ENCODE results near the gene TNFAIP8L3.

Gene TNFAIP8L3

DNA sequence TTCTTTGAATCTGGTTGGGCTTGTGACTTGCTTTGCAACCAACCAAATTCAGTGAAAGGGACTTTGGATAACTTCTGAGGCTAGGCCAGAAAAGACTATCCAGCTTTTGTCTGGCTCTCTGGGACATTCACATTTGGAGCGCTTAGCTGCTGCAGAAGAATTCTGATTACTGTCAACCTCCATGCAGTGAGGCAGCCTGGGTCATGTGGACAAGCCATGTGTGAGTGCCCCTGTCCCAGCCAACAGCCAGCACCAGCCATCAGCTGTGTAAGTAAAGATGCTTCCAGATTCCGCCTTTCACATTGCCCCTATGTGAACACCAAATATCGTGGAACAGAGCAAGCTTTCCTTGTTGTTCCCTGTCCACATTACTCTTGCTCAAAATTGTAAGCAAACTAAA is 12.9 kb upstream of the TNFAIP8L3 start:
- H2AFZ ChIP-seq (ENCODE audit: low read length): no peak overlapping the region
- H3K4me3 ChIP-seq (ENCODE audit: low read length, poor library complexity, severe bottlenecking): no peak overlapping the region
- no peaks in the 10 kb centered on the region for H3K4me1 ChIP-seq (ENCODE audit: insufficient read depth, low read length, poor library complexity, severe bottlenecking)
- H3K79me2 ChIP-seq (ENCODE audit: insufficient read depth, low read length): no peaks in the 10 kb centered on the region
- H3K9ac ChIP-seq (ENCODE audit: low read depth, low read length, poor library complexity, severe bottlenecking): no peak overlapping the region
- H3K36me3 ChIP-seq (ENCODE audit: insufficient read depth, low read length): no peaks in the 10 kb centered on the region
- H4K20me1 ChIP-seq (ENCODE audit: insufficient read depth, low read length, poor library complexity, severe bottlenecking): no peaks in the 10 kb centered on the region
- H3K9me2 ChIP-seq (replicated peaks; ENCODE audit: low read depth, low read length): no peaks in the 10 kb centered on the region
- H3K4me2 ChIP-seq (ENCODE audit: low read depth, low read length, poor library complexity, severe bottlenecking): no peak overlapping the region
- no peaks in the 10 kb centered on the region for H3F3A ChIP-seq (ENCODE audit: low read depth)
- no peak for TF ChIP-seq EZH2phosphoT487 (IDR thresholded peaks at IDR 0.05; ENCODE audit: borderline replicate concordance)
- TF ChIP-seq, protein P1, sequence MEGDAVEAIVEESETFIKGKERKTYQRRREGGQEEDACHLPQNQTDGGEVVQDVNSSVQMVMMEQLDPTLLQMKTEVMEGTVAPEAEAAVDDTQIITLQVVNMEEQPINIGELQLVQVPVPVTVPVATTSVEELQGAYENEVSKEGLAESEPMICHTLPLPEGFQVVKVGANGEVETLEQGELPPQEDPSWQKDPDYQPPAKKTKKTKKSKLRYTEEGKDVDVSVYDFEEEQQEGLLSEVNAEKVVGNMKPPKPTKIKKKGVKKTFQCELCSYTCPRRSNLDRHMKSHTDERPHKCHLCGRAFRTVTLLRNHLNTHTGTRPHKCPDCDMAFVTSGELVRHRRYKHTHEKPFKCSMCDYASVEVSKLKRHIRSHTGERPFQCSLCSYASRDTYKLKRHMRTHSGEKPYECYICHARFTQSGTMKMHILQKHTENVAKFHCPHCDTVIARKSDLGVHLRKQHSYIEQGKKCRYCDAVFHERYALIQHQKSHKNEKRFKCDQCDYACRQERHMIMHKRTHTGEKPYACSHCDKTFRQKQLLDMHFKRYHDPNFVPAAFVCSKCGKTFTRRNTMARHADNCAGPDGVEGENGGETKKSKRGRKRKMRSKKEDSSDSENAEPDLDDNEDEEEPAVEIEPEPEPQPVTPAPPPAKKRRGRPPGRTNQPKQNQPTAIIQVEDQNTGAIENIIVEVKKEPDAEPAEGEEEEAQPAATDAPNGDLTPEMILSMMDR (conservative IDR thresholded peaks at IDR 0.05; ENCODE audit: low read length): no peak
- no peaks in the 10 kb centered on the region for H3K27me3 ChIP-seq (ENCODE audit: insufficient read depth, low read length, poor library complexity, severe bottlenecking)
- H3K9me3 ChIP-seq (ENCODE audit: insufficient read depth, low read depth, low read length): no peaks in the 10 kb centered on the region

DNA sequence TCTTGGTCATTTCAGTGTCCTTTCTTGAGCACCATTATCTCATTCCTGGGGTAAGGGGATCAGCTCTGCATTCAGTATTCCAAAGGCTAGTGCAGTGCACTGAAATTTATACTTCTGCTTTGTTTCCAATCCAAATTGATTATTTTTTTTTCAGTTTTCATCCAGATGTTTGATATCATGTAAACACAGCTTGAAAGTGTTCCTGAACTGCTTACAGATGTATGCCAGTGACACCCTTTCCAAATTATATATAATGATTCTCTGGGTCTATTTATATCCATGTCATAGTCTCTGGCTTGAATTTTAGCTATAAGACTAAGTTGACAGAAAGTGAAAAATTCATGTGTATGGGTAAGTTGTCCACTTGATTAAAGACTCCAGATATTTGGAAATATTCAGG is 11.8 kb upstream of the TNFAIP8L3 start:
- H3K9me3 ChIP-seq (ENCODE audit: insufficient read depth, low read depth, low read length): no peaks in the 10 kb centered on the region
- H3K36me3 ChIP-seq (ENCODE audit: insufficient read depth, low read length): no peaks in the 10 kb centered on the region
- no peaks in the 10 kb centered on the region for H3K9me2 ChIP-seq (replicated peaks; ENCODE audit: low read depth, low read length)
- no peaks in the 10 kb centered on the region for H3K27me3 ChIP-seq (ENCODE audit: insufficient read depth, low read length, poor library complexity, severe bottlenecking)
- no peak overlapping the region for H3K9ac ChIP-seq (ENCODE audit: low read depth, low read length, poor library complexity, severe bottlenecking)
- no peaks in the 10 kb centered on the region for H4K20me1 ChIP-seq (ENCODE audit: insufficient read depth, low read length, poor library complexity, severe bottlenecking)
- H3K79me2 ChIP-seq (ENCODE audit: insufficient read depth, low read length): no peaks in the 10 kb centered on the region
- no peaks in the 10 kb centered on the region for H3K4me1 ChIP-seq (ENCODE audit: insufficient read depth, low read length, poor library complexity, severe bottlenecking)
- H3K4me3 ChIP-seq (ENCODE audit: low read length, poor library complexity, severe bottlenecking): no peak overlapping the region
- no peak overlapping the region for H2AFZ ChIP-seq (ENCODE audit: low read length)
- TF ChIP-seq EZH2phosphoT487 (IDR thresholded peaks at IDR 0.05; ENCODE audit: borderline replicate concordance): no peak
- TF ChIP-seq, protein P1 (conservative IDR thresholded peaks at IDR 0.05; ENCODE audit: low read length): no peak
- H3F3A ChIP-seq (ENCODE audit: low read depth): no peaks in the 10 kb centered on the region
- H3K4me2 ChIP-seq (ENCODE audit: low read depth, low read length, poor library complexity, severe bottlenecking): no peak overlapping the region

DNA sequence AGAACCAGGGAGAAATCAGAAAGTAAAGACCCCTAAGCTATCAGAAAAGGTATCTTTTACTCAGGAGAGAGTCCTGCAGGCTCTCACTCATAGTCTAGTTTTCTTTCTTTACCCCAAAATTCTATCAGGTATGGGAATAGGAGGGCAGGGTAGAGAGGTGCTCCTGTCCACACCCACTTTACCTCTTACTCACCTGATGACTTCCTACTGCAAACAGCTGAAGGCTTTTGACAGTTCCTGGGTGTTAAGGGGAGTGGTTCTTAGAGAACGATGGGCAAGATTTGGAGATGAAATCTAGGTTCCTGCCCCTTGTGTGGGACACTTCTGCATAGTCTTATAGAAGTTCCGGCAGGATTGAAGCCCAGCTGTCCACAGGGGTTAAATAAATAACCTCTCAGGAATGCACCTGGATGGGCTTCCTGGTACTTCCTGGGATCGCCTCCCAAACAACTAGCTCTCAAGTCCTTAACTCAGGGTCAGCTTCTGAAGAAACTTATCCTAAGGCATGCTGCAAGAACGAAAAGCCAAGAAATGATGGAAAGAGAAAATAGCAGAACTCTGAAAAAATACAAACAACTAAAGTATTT is 10.8 kb upstream of the TNFAIP8L3 start:
- Histone ChIP-seq H3K9me2 (replicated peaks; ENCODE audit: low read depth, low read length) (no peaks in the 10 kb centered on the region), H3K4me3 (ENCODE audit: low read length, poor library complexity, severe bottlenecking) (no peak overlapping the region), H3K9me3 (ENCODE audit: insufficient read depth, low read depth, low read length) (no peaks in the 10 kb centered on the region), H3K36me3 (ENCODE audit: insufficient read depth, low read length) (no peaks in the 10 kb centered on the region), H3K9ac (ENCODE audit: low read depth, low read length, poor library complexity, severe bottlenecking) (no peak overlapping the region), H3K27me3 (ENCODE audit: insufficient read depth, low read length, poor library complexity, severe bottlenecking) (no peaks in the 10 kb centered on the region), H4K20me1 (ENCODE audit: insufficient read depth, low read length, poor library complexity, severe bottlenecking) (no peaks in the 10 kb centered on the region), H3K4me2 (ENCODE audit: low read depth, low read length, poor library complexity, severe bottlenecking) (no peak overlapping the region), H2AFZ (ENCODE audit: low read length) (no peak overlapping the region), H3K4me1 (ENCODE audit: insufficient read depth, low read length, poor library complexity, severe bottlenecking) (no peaks in the 10 kb centered on the region), H3K79me2 (ENCODE audit: insufficient read depth, low read length) (no peaks in the 10 kb centered on the region), H3F3A (ENCODE audit: low read depth) (no peaks in the 10 kb centered on the region)
- TF ChIP-seq, protein P1 (conservative IDR thresholded peaks at IDR 0.05; ENCODE audit: low read length): no peak
- no peak for TF ChIP-seq EZH2phosphoT487 (IDR thresholded peaks at IDR 0.05; ENCODE audit: borderline replicate concordance)

All from Loucy (cell line).